ENCODE measurements around the gene EIF2S2.

The EIF2S2 gene

DNA sequence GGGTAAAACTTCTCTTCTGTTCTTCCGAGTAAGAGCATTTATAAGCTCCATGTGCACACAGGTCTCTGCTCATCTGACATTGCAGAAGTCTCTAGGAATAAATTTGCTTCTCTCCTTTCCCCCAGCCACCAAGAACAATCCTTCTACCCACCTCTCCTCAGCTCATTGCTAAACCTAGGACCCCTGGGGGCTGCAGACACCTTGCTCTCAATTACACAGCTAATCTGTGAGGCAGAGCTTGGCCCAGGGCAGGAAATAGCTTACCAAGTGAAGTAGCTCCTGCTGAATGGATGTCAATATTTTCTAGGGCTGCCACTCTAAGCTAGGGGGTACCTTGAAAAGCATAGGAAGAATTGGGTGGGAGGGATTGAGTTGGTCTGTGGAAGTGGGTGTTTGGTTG lies 44.0 kb downstream of the EIF2S2 start:
- Histone ChIP-seq H3K27me3 (replicated peaks in 2 of 5; ENCODE audit: control insufficient read depth in 4 of 5, insufficient read depth in 5 of 5, low read length in 4 of 5) (no peaks in the 10 kb centered on the region), H3K27ac (ENCODE audit: insufficient read depth in 1 of 2, low read depth in 1 of 2, low read length in 2 of 2, poor library complexity in 1 of 2, severe bottlenecking in 2 of 2) (peak overlapping the region in 1 of 2 experiments; percentile 38), H3K4me3 (ENCODE audit: control insufficient read depth in 1 of 7, extremely low read depth in 1 of 7, insufficient read depth in 4 of 7, low read depth in 2 of 7, low read length in 6 of 7) (no peak overlapping the region), H3K36me3 (ENCODE audit: control insufficient read depth in 4 of 4, insufficient read depth in 4 of 4, low read length in 3 of 4) (peaks cover 2 to 37% (median 20%) of the 10 kb centered on the region in 4 experiments), H3K4me1 (ENCODE audit: control extremely low read depth in 1 of 4, control insufficient read depth in 4 of 4, insufficient read depth in 4 of 4, low read length in 3 of 4) (peaks cover 0 to 9% (median 4%) of the 10 kb centered on the region in 4 experiments), H3K9me3 (ENCODE audit: control extremely low read depth in 1 of 5, control insufficient read depth in 4 of 5, insufficient read depth in 2 of 5, low read depth in 1 of 5, low read length in 4 of 5) (no peaks in the 10 kb centered on the region)
- no peak for DNase-seq
- ChIA-PET CTCF (interaction anchor here (0.9 to 5.8 kb wide), 21 partner anchors 8 to 334 kb away, joined by 3 to 53 read pairs (median 7); partner anchors contain the start of gene RALY), POLR2A (no interaction called here)
- WGBS (ENCODE audit: insufficient coverage), result 100% methylated on average over 1 of the region's 1 CpG

DNA sequence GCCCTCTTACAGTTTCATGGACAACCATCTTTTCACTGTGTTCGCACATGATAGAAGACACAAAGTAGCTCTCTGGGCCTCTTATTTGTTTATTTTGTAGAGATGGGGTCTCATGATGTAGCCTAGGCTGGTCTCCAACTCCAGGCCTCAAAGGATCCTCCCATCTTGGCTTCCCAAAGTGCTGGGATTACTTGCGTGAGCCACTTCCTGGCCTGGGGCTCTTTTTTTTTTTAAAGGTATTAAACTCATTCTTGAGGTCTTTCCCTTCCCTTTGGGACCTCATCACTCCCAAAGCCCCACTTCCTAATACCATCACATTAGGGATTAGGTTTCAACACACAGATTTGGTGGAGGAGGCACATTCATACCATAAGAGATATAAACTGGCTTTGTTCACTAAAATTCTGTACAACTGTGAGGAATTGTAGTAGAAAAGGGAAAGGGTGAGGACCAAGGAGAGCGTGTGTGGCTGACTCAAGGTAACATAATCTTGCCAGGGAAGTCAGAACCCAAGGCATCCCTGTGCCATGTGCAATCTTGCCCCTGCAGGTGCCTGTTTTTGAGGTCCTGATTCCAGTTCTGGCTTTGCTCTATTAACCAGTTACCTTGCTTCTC lies 45.5 kb downstream of the EIF2S2 start:
- Histone ChIP-seq H3K4me3 (ENCODE audit: control insufficient read depth in 1 of 7, extremely low read depth in 1 of 7, insufficient read depth in 4 of 7, low read depth in 2 of 7, low read length in 6 of 7) (no peak overlapping the region), H3K27me3 (replicated peaks in 2 of 5; ENCODE audit: control insufficient read depth in 4 of 5, insufficient read depth in 5 of 5, low read length in 4 of 5) (no peaks in the 10 kb centered on the region), H3K36me3 (ENCODE audit: control insufficient read depth in 4 of 4, insufficient read depth in 4 of 4, low read length in 3 of 4) (peaks cover 2 to 31% (median 11%) of the 10 kb centered on the region in 4 experiments), H3K4me1 (ENCODE audit: control extremely low read depth in 1 of 4, control insufficient read depth in 4 of 4, insufficient read depth in 4 of 4, low read length in 3 of 4) (peaks cover 0 to 9% (median 4%) of the 10 kb centered on the region in 4 experiments), H3K27ac (ENCODE audit: insufficient read depth in 1 of 2, low read depth in 1 of 2, low read length in 2 of 2, poor library complexity in 1 of 2, severe bottlenecking in 2 of 2) (no peak overlapping the region), H3K9me3 (ENCODE audit: control extremely low read depth in 1 of 5, control insufficient read depth in 4 of 5, insufficient read depth in 2 of 5, low read depth in 1 of 5, low read length in 4 of 5) (no peaks in the 10 kb centered on the region)
- WGBS (ENCODE audit: insufficient coverage), result 94% methylated on average over 3 of the region's 3 CpGs
- ChIA-PET POLR2A (no interaction called here), CTCF (interaction anchor here (0.7 to 4.2 kb wide), 6 partner anchors 9 to 190 kb away, joined by 3 to 20 read pairs (median 4); no protein-coding TSS in a partner anchor)
- no peak for DNase-seq

- peaks cover 3 to 36% (median 10%) of the 10 kb centered on the region in 4 experiments for H3K36me3 ChIP-seq (ENCODE audit: control insufficient read depth in 4 of 4, insufficient read depth in 4 of 4, low read length in 3 of 4)
- H3K27ac ChIP-seq (ENCODE audit: insufficient read depth in 1 of 2, low read depth in 1 of 2, low read length in 2 of 2, poor library complexity in 1 of 2, severe bottlenecking in 2 of 2), result no peak overlapping the region
- POLR2A ChIA-PET, result no interaction called here
- WGBS (ENCODE audit: insufficient coverage), result 100% methylated on average over 2 of the region's 2 CpGs
- peaks cover 0 to 9% (median 4%) of the 10 kb centered on the region in 4 experiments for H3K4me1 ChIP-seq (ENCODE audit: control extremely low read depth in 1 of 4, control insufficient read depth in 4 of 4, insufficient read depth in 4 of 4, low read length in 3 of 4)
- DNase-seq, result no peak
- H3K4me3 ChIP-seq (ENCODE audit: control insufficient read depth in 1 of 7, extremely low read depth in 1 of 7, insufficient read depth in 4 of 7, low read depth in 2 of 7, low read length in 6 of 7), result no peak overlapping the region
- H3K9me3 ChIP-seq (ENCODE audit: control extremely low read depth in 1 of 5, control insufficient read depth in 4 of 5, insufficient read depth in 2 of 5, low read depth in 1 of 5, low read length in 4 of 5), result no peaks in the 10 kb centered on the region
- CTCF ChIA-PET, result interaction anchor here (0.9 to 1.4 kb wide), 4 partner anchors 9 to 132 kb away, joined by 3 to 5 read pairs (median 4); no protein-coding TSS in a partner anchor
- no peaks in the 10 kb centered on the region for H3K27me3 ChIP-seq (replicated peaks in 2 of 5; ENCODE audit: control insufficient read depth in 4 of 5, insufficient read depth in 5 of 5, low read length in 4 of 5)
Observed at GRCh38 chr20:34065260-34065659, 46.8 kb downstream of the EIF2S2 start.

DNA sequence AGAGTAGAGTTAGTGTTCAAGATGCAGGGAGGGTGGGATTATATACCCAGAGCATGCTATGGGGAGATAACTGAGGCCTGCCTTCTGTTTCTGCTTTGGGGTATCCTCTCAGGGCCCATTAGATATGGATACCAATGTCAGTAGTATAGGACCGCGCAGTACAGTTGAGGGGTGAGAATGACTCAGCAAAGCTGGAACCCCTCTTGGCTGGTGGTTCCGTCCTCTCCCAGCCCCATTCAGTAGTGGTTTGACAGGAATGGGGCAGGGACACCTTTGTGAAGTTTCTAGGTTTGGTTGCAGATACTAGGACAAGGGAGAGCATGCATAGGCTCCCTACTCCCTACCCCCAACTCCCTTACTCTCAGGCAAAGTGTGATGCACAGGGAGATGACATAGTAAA lies 47.8 kb downstream of the EIF2S2 start:
- Histone ChIP-seq H3K27me3 (replicated peaks in 2 of 5; ENCODE audit: control insufficient read depth in 4 of 5, insufficient read depth in 5 of 5, low read length in 4 of 5) (no peaks in the 10 kb centered on the region), H3K4me3 (ENCODE audit: control insufficient read depth in 1 of 7, extremely low read depth in 1 of 7, insufficient read depth in 4 of 7, low read depth in 2 of 7, low read length in 6 of 7) (no peak overlapping the region), H3K9me3 (ENCODE audit: control extremely low read depth in 1 of 5, control insufficient read depth in 4 of 5, insufficient read depth in 2 of 5, low read depth in 1 of 5, low read length in 4 of 5) (no peaks in the 10 kb centered on the region), H3K36me3 (ENCODE audit: control insufficient read depth in 4 of 4, insufficient read depth in 4 of 4, low read length in 3 of 4) (peaks cover 5 to 45% (median 15%) of the 10 kb centered on the region in 4 experiments), H3K4me1 (ENCODE audit: control extremely low read depth in 1 of 4, control insufficient read depth in 4 of 4, insufficient read depth in 4 of 4, low read length in 3 of 4) (peaks cover 0 to 7% (median 3%) of the 10 kb centered on the region in 4 experiments), H3K27ac (ENCODE audit: insufficient read depth in 1 of 2, low read depth in 1 of 2, low read length in 2 of 2, poor library complexity in 1 of 2, severe bottlenecking in 2 of 2) (no peak overlapping the region)
- ChIA-PET CTCF (no interaction called here), POLR2A (no interaction called here)
- DNase-seq, result no peak
- 100% methylated on average over 3 of the region's 3 CpGs for WGBS (ENCODE audit: insufficient coverage)

DNA sequence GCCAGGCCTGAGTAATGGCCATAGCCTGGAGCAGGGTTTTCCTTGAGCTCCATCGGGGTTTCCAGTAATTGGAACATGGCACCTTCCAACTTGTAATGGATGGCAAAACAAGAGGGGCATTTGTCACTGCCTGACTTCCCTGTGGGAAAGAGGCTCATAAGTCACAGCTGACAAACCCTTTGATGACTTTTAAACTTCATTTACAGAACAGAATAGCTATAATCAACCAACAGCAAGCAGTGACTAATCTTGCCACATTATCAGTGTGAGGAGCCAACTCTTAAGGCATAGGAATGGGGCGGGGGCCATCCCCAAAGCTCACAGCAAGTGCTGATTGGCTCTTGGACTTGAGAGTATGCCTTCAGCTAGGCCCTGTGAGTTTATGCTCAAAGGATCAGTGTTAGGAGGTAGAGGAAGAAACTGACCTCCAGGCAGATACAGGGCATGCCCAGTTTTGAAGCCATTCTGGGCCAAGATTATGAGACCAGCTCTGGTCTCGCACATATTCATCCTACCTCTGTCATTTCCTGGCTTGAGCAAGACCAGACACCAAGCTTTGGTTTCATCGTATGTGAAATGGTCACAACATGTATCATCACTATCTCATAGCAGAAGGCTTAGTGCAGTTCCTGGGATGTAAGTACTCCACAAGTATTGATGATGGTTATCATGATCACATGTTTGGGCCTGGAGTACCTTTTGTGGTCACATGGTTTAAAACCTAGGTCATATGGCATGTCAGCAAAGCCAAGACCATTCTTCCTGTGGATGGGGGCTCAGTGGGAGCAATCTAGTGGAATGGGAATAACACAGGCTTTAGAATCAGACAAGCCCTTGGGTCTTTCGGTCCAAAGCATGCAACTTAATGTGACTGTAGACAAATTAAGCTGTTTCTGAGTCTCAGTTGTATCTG lies 49.2 kb downstream of the EIF2S2 start:
- ChIA-PET POLR2A (no interaction called here), CTCF (interaction anchor here (1.2 to 1.3 kb wide), 2 partner anchors 27 to 129 kb away, joined by 3 read pairs; no protein-coding TSS in a partner anchor)
- H3K4me3 ChIP-seq (ENCODE audit: control insufficient read depth in 1 of 7, extremely low read depth in 1 of 7, insufficient read depth in 4 of 7, low read depth in 2 of 7, low read length in 6 of 7), result no peak overlapping the region
- H3K9me3 ChIP-seq (ENCODE audit: control extremely low read depth in 1 of 5, control insufficient read depth in 4 of 5, insufficient read depth in 2 of 5, low read depth in 1 of 5, low read length in 4 of 5), result no peaks in the 10 kb centered on the region
- no peak for DNase-seq
- H3K4me1 ChIP-seq (ENCODE audit: control extremely low read depth in 1 of 4, control insufficient read depth in 4 of 4, insufficient read depth in 4 of 4, low read length in 3 of 4), result peaks cover 0 to 13% (median 4%) of the 10 kb centered on the region in 4 experiments
- WGBS (ENCODE audit: insufficient coverage), result 98% methylated on average over 3 of the region's 5 CpGs
- no peaks in the 10 kb centered on the region for H3K27me3 ChIP-seq (replicated peaks in 2 of 5; ENCODE audit: control insufficient read depth in 4 of 5, insufficient read depth in 5 of 5, low read length in 4 of 5)
- H3K36me3 ChIP-seq (ENCODE audit: control insufficient read depth in 4 of 4, insufficient read depth in 4 of 4, low read length in 3 of 4), result peaks cover 5 to 46% (median 15%) of the 10 kb centered on the region in 4 experiments
- no peak overlapping the region for H3K27ac ChIP-seq (ENCODE audit: insufficient read depth in 1 of 2, low read depth in 1 of 2, low read length in 2 of 2, poor library complexity in 1 of 2, severe bottlenecking in 2 of 2)

DNA sequence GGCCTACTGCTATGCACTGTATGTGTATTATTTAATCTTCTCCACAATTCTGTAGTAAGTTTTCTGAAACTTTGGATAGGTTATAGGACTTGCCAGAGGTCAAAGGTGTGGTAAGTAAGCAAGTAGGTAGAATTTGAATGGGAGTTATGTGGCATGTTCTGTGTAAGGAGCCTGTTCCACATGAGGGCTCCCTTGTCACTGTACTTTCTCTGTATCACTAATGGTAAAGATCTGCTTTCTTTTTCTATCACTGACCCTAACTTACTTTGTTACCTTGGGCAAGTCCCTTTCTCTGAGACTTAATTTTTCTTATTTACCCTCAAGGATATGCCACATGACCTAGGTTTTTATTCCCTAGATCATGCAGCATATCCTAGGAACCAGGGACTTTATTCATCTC lies 50.3 kb downstream of the EIF2S2 start:
- H3K9me3 ChIP-seq (ENCODE audit: control extremely low read depth in 1 of 5, control insufficient read depth in 4 of 5, insufficient read depth in 2 of 5, low read depth in 1 of 5, low read length in 4 of 5), result no peaks in the 10 kb centered on the region
- H3K27ac ChIP-seq (ENCODE audit: insufficient read depth in 1 of 2, low read depth in 1 of 2, low read length in 2 of 2, poor library complexity in 1 of 2, severe bottlenecking in 2 of 2), result no peak overlapping the region
- H3K27me3 ChIP-seq (replicated peaks in 2 of 5; ENCODE audit: control insufficient read depth in 4 of 5, insufficient read depth in 5 of 5, low read length in 4 of 5), result no peaks in the 10 kb centered on the region
- peaks cover 5 to 43% (median 15%) of the 10 kb centered on the region in 4 experiments for H3K36me3 ChIP-seq (ENCODE audit: control insufficient read depth in 4 of 4, insufficient read depth in 4 of 4, low read length in 3 of 4)
- H3K4me1 ChIP-seq (ENCODE audit: control extremely low read depth in 1 of 4, control insufficient read depth in 4 of 4, insufficient read depth in 4 of 4, low read length in 3 of 4), result peaks cover 0 to 13% (median 4%) of the 10 kb centered on the region in 4 experiments
- CTCF ChIA-PET, result interaction anchor here (1.3 kb wide), 1 partner anchor 128 kb away, joined by 3 read pairs; no protein-coding TSS in a partner anchor
- DNase-seq, result no peak
- POLR2A ChIA-PET, result no interaction called here
- H3K4me3 ChIP-seq (ENCODE audit: control insufficient read depth in 1 of 7, extremely low read depth in 1 of 7, insufficient read depth in 4 of 7, low read depth in 2 of 7, low read length in 6 of 7), result no peak overlapping the region
